Upper lobe of left lung (tissue), 6 donors: ENCODE data around the gene PARM1. TPM values are rescaled to one million over a fixed set of nuclear protein-coding genes. Genes with fewer than 3 reads are reported as not detected.

Source experiments
- ATAC-seq, 2 donors: fragments of 200-7000 bp; cut with Tn5 transposase; one replicate each; pipeline ENCODE4 v1.9.1; 2022; ENCODE audit warnings: mild to moderate bottlenecking in 2 of 2, moderate library complexity in 2 of 2; ENCODE audit not compliant: low FRiP score in 2 of 2
- DNase-seq, 2 donors: peaks; one replicate each; pipeline ENCODE4 v3.0.0-alpha.2; 2019 to 2020
- H3K27ac ChIP-seq, 4 donors: fragments of 200-600 bp; sonication (generic); one replicate each; pipeline ENCODE4 v1.5.1; 2016 to 2019
- H3K27me3 ChIP-seq, 4 donors: fragments of 200-600 bp; sonication (generic); one replicate each; pipeline ENCODE4 v1.5.1; 2017 to 2019
- H3K36me3 ChIP-seq, 4 donors: fragments of 200-600 bp; sonication (generic); one replicate each; pipeline ENCODE4 v1.5.1; 2016 to 2019
- H3K4me1 ChIP-seq, 4 donors: fragments of 200-600 bp; sonication (generic); one replicate each; pipeline ENCODE4 v1.5.1; 2018 to 2019
- H3K4me3 ChIP-seq, 4 donors: fragments of 200-600 bp; sonication (generic); one replicate each; pipeline ENCODE4 v1.5.1; 2017 to 2019; ENCODE audit warnings: mild to moderate bottlenecking in 2 of 4, moderate library complexity in 1 of 4
- H3K9me3 ChIP-seq, 4 donors: fragments of 200-600 bp; sonication (generic); one replicate each; pipeline ENCODE4 v1.5.1; 2018 to 2019
- CTCF ChIP-seq, 6 experiments: fragments of 450-650 bp in 4 of 6; fragments of 200-600 bp in 2 of 6; sonication (generic) in 2 of 6; IDR thresholded peaks; one replicate each; pipeline ENCODE4 v1.5.1; 2016 to 2019; ENCODE audit warnings: antibody characterized with exemption in 6 of 6
- EP300 ChIP-seq, 4 donors: sonication (generic); formaldehyde crosslinking; IDR thresholded peaks; one replicate each; pipeline ENCODE4 v1.5.1; 2017; ENCODE audit warnings: antibody characterized with exemption in 4 of 4, control low read depth in 2 of 4
- POLR2A ChIP-seq, 4 donors: fragments of 450-650 bp; IDR thresholded peaks; one replicate each; pipeline ENCODE4 v1.5.1; 2016 to 2017; ENCODE audit warnings: antibody characterized with exemption in 4 of 4, mild to moderate bottlenecking in 2 of 4
- POLR2AphosphoS5 ChIP-seq, 2 donors: sonication (generic); formaldehyde crosslinking; IDR thresholded peaks; one replicate each; pipeline ENCODE4 v1.5.1; 2017; ENCODE audit warnings: antibody characterized with exemption in 2 of 2
- WGBS, 2 donors: methylation state at CpG; one replicate each; pipeline ENCODE4 v1.1.5; 2017 to 2018; 5-methylcytosine and 5-hydroxymethylcytosine counted together
- total RNA-seq, 6 donors: library from RNA; depleted of rRNA in 4 of 6; stranded (reverse); fragments of >200 nt in 4 of 6; gene quantifications; one replicate each; pipeline versions ENCODE4 v1.1.0 to v1.2.1, GENCODE V29; 2016 to 2021
- donor health status: DM: no; HTN: no; CAD: no; lungs with moderate emphysema.
- donor health status: DM: no; HTN: yes; CAD: no; lungs with severe emphysema.

PARM1 gene
- total RNA-seq: 100 to 1,000 TPM in 1 of 6 donors, 10 to 100 TPM in 5; 36.7 to 137 (median 74.5) TPM

DNA sequence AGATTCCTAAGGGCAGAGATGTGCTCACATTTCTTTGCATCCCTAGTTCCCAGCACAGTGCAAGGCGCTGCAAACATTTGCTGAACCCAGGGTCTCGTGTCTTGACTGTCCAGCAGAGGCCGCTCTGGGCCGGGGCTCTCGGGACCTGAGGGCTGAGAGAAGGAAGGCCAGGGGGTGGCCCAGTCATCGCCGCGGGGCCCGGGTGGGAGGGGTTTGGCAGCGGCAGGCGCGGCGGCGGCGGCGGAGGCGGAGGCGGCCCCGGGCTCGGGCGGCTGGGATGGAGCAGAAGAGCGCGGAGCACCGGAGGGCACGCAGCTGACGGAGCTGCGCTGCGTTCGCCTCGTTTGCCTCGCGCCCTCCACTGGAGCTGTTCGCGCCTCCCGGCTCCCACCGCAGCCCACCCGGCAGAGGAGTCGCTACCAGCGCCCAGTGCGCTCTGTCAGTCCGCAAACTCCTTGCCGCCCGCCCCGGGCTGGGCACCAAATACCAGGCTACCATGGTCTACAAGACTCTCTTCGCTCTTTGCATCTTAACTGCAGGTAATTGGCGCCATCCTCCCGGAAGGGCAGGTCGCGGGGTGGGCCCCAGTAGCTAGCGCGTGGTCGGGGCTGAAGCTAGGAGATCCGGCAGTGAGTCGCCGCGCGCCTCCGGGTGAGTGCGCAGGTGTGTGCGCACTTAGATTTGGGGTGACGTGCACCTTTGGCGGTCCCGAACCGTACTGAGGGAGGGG is at the start of gene PARM1:
Gene PARM1, plus strand, starts transcription at position 285 of the 730 bp plus-strand sequence. Its CDS starts 212 bp downstream, at position 497.
- peak within 1 kb of the TSS; percentile 54 to 72 (median 55) for H3K4me3 ChIP-seq
- no peaks in the 10 kb centered on the region for H3K36me3 ChIP-seq
- DNase-seq: peak; percentile 90 to 97
- peak; percentile 50 to 82 (median 68) for TF ChIP-seq CTCF (IDR thresholded peaks at IDR 0.05)
- no peak for TF ChIP-seq EP300 (IDR thresholded peaks at IDR 0.05)
- peak in 3 of 4 donors; percentile 51 to 94 (median 52) for TF ChIP-seq POLR2A (IDR thresholded peaks at IDR 0.05)
- TF ChIP-seq POLR2AphosphoS5 (IDR thresholded peaks at IDR 0.05): peak in 1 of 2 donors; percentile 57
- peak; percentile 91 to 96 for ATAC-seq
- H3K27ac ChIP-seq: peak within 1 kb of the TSS; percentile 76 to 88 (median 78)
- H3K27me3 ChIP-seq: peaks cover 0 to 4% (median 0%) of the 10 kb centered on the region in 4 donors
- WGBS, 2 donors: 0% methylated on average over 15 of the region's 64 CpGs; no CpG with 5 or more reads in 1 of the 2 donors
- peaks cover 6 to 30% (median 16%) of the 10 kb centered on the region in 4 donors for H3K4me1 ChIP-seq
- no peaks in the 10 kb centered on the region for H3K9me3 ChIP-seq

DNA sequence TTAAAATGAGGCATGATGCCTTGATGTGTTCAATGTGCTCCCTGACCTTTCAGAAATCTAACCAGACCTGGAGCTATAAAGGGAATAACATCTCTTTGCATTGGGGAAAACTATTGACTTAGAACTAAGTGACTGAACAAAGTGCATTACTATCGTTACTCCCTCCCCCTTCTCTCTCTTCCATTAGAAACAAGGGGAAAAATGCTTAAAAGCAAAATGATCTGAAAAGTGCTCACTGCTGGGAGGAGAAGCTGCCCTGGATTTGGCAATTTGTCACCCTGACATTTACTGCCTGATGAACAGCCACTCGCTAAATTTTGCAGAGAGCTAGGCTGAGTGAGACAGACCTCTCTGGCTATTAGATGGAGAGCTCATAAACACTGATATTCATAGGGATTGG is 48.6 kb upstream of the PARM1 start:
- Histone ChIP-seq H3K4me1 (no peaks in the 10 kb centered on the region), H3K36me3 (no peaks in the 10 kb centered on the region), H3K4me3 (no peak overlapping the region), H3K27me3 (no peaks in the 10 kb centered on the region), H3K27ac (no peak overlapping the region), H3K9me3 (no peaks in the 10 kb centered on the region)
- TF ChIP-seq POLR2AphosphoS5 (IDR thresholded peaks at IDR 0.05): no peak
- DNase-seq (no peak), ATAC-seq (no peak)
- 46 to 52% methylated on average over 2 of the region's 2 CpGs for WGBS, 2 donors

DNA sequence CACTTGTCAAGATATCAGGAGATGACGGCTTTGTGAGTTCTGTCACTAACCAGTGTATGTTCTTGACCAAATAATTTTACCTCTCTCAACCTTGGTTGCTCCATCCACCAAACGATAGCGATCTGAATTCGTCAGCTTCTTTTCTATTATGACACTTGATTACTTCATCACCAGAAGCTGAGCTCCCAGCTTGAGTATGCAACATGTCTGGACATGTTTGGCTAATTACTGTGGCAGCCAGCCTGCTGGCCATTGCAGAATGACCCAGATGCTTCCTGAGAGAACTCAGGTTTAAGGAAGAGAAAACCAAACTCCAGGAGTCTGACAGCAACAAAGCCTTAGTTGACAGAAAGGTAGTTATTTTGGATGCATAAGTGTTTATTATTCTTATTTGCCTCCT is 46.4 kb upstream of the PARM1 start:
- TF ChIP-seq EP300 (IDR thresholded peaks at IDR 0.05): no peak
- no peaks in the 10 kb centered on the region for H3K27me3 ChIP-seq
- no peak overlapping the region for H3K4me3 ChIP-seq
- H3K27ac ChIP-seq: no peak overlapping the region
- 76 to 77% methylated on average over 4 of the region's 4 CpGs for WGBS, 2 donors
- H3K36me3 ChIP-seq: no peaks in the 10 kb centered on the region
- H3K4me1 ChIP-seq: no peaks in the 10 kb centered on the region
- ATAC-seq (no peak), DNase-seq (no peak)
- H3K9me3 ChIP-seq: no peaks in the 10 kb centered on the region

GRCh38 chr4:74890341-74890740 is 42.6 kb upstream of the PARM1 start:
- no peaks in the 10 kb centered on the region for H3K9me3 ChIP-seq
- no peaks in the 10 kb centered on the region for H3K4me1 ChIP-seq
- no peak for TF ChIP-seq CTCF (IDR thresholded peaks at IDR 0.05)
- no peak for TF ChIP-seq POLR2AphosphoS5 (IDR thresholded peaks at IDR 0.05)
- TF ChIP-seq POLR2A (IDR thresholded peaks at IDR 0.05): no peak
- TF ChIP-seq EP300 (IDR thresholded peaks at IDR 0.05): no peak
- no peak overlapping the region for H3K27ac ChIP-seq
- no peaks in the 10 kb centered on the region for H3K27me3 ChIP-seq
- DNase-seq: no peak
- WGBS, 2 donors: 66% methylated on average over 5 of the region's 5 CpGs
- no peak for ATAC-seq
- no peak overlapping the region for H3K4me3 ChIP-seq
- H3K36me3 ChIP-seq: no peaks in the 10 kb centered on the region

GRCh38 chr4:74891037-74891436 is 41.9 kb upstream of the PARM1 start:
- 88 to 90% methylated on average over 1 of the region's 1 CpG for WGBS, 2 donors
- ATAC-seq: no peak
- TF ChIP-seq EP300 (IDR thresholded peaks at IDR 0.05) (no peak), POLR2A (IDR thresholded peaks at IDR 0.05) (no peak), CTCF (IDR thresholded peaks at IDR 0.05) (no peak), POLR2AphosphoS5 (IDR thresholded peaks at IDR 0.05) (no peak)
- no peaks in the 10 kb centered on the region for H3K4me1 ChIP-seq
- H3K4me3 ChIP-seq: no peak overlapping the region
- H3K9me3 ChIP-seq: no peaks in the 10 kb centered on the region
- no peaks in the 10 kb centered on the region for H3K27me3 ChIP-seq
- DNase-seq: no peak
- no peak overlapping the region for H3K27ac ChIP-seq
- no peaks in the 10 kb centered on the region for H3K36me3 ChIP-seq

DNA sequence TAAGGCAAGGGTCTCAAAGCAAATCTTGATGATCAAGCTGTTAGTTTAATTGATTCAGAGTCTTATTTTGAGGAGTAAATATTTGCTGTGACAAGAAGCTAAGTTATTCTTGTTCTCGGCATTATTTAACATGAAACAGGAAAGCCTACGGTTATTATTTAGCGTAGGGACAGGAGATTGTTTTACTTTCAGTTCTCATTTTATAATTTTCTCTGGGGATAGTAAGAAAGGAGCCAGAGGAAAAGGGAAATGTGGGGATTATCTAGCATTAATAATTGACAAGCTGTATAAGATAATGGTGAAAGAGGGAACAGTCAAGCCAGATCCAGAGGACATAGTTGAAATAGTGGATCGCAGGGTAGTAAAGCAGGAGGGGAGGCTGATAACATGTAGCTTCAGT is 39.7 kb upstream of the PARM1 start:
- no peaks in the 10 kb centered on the region for H3K27me3 ChIP-seq
- H3K4me3 ChIP-seq: peak overlapping the region in 1 of 4 donors; percentile 13
- no peaks in the 10 kb centered on the region for H3K4me1 ChIP-seq
- 47 to 55% methylated on average over 4 of the region's 4 CpGs for WGBS, 2 donors
- DNase-seq: no peak
- H3K9me3 ChIP-seq: no peaks in the 10 kb centered on the region
- H3K36me3 ChIP-seq: no peaks in the 10 kb centered on the region
- no peak for TF ChIP-seq POLR2AphosphoS5 (IDR thresholded peaks at IDR 0.05)
- TF ChIP-seq CTCF (IDR thresholded peaks at IDR 0.05): no peak
- no peak for TF ChIP-seq POLR2A (IDR thresholded peaks at IDR 0.05)
- TF ChIP-seq EP300 (IDR thresholded peaks at IDR 0.05): no peak
- no peak overlapping the region for H3K27ac ChIP-seq
- no peak for ATAC-seq
